Astrocyte (in vitro differentiated cells and primary cell): Measurements from ENCODE around the gene RGPD3.

Source experiments
- CTCF ChIP-seq: IDR thresholded peaks from 2 replicates; pipeline ENCODE4 v1.5.1; 2011; ENCODE audit warnings: low read depth, mild to moderate bottlenecking, inconsistent platforms, low read length, moderate library complexity; ENCODE audit not compliant: insufficient read depth
- EZH2 ChIP-seq: IDR thresholded peaks from 2 replicates; pipeline ENCODE4 v1.6.1; 2012; ENCODE audit warnings: mild to moderate bottlenecking, low read length, inconsistent platforms; ENCODE audit not compliant: insufficient read depth

GRCh38 chr2:106358521-106358920 lies 109.7 kb downstream of the RGPD3 start:
- TF ChIP-seq CTCF (no peak), EZH2 (no peak)
